Astrocyte of the cerebellum (primary cell): ENCODE data around the gene RAB31.

Experiments used
- DNase-seq: peaks from one replicate; pipeline ENCODE4 v3.0.0-alpha.2; 2011; ENCODE audit warnings: low read depth
- H3K4me3 ChIP-seq: 2 replicates; pipeline ENCODE4 v1.5.1; 2011; ENCODE audit warnings: mild to moderate bottlenecking, low read depth, low read length, moderate library complexity
- CTCF ChIP-seq: IDR thresholded peaks from 2 replicates; pipeline ENCODE4 v1.5.1; 2012; ENCODE audit warnings: low read length, low read depth, moderate library complexity, mild to moderate bottlenecking; ENCODE audit errors: missing control alignments
- in situ Hi-C: cut with HindIII; loops from 2 replicates; pipeline ENCODE4 v1.10.0; 2017; ENCODE audit warnings: low sequenced_read_pairs

The RAB31 gene

GRCh38 chr18:9716780-9717563 lies 8.9 kb downstream of the RAB31 start:
- no peak for TF ChIP-seq CTCF
- DNase-seq = no peak
- no peak overlapping the region for H3K4me3 ChIP-seq
- in situ Hi-C loops = no loop called here

- no peak for TF ChIP-seq CTCF
- peak; percentile 70 for DNase-seq
- no peak overlapping the region for H3K4me3 ChIP-seq
- in situ Hi-C loops = no loop called here
Observed at GRCh38 chr18:9719421-9719981, 11.4 kb downstream of the RAB31 start.

- in situ Hi-C loops = no loop called here
- no peak for TF ChIP-seq CTCF
Observed at GRCh38 chr18:9720327-9720726, 12.2 kb downstream of the RAB31 start.

GRCh38 chr18:9721893-9722550 lies 13.9 kb downstream of the RAB31 start:
- H3K4me3 ChIP-seq = no peak overlapping the region
- in situ Hi-C loops = no loop called here
- DNase-seq = no peak
- no peak for TF ChIP-seq CTCF

More at GRCh38 chr18:9720327-9720726, 12.2 kb downstream of the RAB31 start:
- no peak overlapping the region for H3K4me3 ChIP-seq
- no peak for DNase-seq

GRCh38 chr18:9722691-9723090 lies 14.6 kb downstream of the RAB31 start:
- DNase-seq = no peak
- in situ Hi-C loops = no loop called here
- TF ChIP-seq CTCF = no peak
- no peak overlapping the region for H3K4me3 ChIP-seq

- TF ChIP-seq CTCF = no peak
- in situ Hi-C loops = no loop called here
- no peak overlapping the region for H3K4me3 ChIP-seq
- DNase-seq = no peak
Observed at GRCh38 chr18:9724797-9725585, 16.9 kb downstream of the RAB31 start.
